DMS79 (cell line): ENCODE results near the gene LRIT2.

Experiments used
- DNase-seq: peaks from one replicate; lab custom pipeline; 2025; lab: John Stamatoyannopoulos, UW

Gene LRIT2

DNA sequence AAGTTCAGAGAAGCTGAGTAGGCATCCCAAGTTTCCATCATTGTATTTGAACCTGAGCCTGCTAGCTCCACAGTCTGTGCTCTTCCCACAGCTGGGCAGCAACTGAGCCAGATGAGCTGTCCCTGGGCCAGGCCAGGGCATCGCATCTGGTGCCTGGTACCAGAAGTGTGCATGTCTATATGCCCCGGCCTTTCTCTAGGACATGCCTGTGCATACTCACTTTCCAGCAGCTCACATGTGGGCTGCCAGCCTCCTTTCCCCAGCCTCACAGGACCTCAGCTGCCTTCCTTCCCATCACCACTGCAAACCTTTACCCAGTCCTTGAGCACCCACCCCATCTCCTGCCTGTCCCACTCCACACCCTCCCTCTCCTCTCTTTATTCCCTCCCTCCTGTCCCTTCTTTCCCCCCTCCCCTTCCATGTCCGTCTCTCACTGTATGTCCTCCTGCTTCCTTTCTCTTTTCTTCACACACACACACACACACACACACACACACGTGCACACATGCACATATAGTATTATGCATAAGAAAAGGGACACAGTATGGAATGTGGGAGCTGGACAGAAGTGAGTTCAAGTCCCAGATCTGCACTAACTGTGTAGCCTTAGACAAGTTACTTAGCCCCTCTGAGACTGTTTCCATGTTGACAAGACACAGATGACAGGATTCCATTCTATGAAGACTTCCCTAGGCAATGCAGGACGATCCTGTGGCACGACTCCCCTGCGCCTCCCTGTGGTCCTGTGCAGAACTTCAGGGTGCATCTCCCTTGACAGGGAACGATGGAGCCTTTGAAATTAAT is 20.1 kb downstream of the LRIT2 start:
- DNase-seq = no peak

DNA sequence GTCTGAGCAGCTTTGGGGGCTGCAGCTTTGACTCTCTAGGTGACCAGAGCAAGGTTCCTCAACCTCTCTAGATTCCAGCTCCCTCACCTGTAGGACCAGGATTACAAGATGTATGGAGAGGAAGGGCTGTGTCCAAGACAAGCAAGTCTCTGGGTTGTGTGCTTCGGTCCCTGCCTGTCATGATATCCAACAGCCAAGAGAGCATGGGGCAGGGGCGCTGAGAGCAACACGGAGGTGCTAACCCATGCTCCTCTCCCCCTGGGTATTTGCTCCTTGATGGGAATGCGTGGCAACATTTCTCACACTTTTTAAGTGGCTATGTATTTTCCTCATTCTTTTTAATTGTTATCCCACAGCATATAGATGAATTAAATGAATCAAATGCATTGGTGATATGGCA is 20.7 kb downstream of the LRIT2 start:
- no peak for DNase-seq

DNA sequence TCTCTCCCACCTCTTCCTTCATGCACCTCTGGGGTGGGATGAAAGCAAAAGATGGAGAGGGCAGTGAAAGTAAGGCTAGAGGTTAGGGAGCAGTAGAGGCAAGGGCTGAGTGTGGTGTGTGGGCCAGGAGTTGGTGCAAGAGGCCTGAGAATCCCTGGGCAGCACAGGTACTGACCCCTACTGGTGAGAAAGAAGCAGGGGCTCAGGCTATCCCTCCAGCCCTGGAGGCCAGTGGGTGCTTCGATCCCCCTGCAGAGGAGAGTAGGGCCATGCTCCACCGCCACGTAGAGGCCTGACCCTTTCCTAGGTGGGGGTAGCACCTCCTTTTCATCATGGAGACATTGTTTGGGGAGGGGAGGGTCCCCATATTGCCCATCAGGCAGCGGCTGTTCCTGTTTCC is 21.2 kb downstream of the LRIT2 start:
- DNase-seq = no peak

DNA sequence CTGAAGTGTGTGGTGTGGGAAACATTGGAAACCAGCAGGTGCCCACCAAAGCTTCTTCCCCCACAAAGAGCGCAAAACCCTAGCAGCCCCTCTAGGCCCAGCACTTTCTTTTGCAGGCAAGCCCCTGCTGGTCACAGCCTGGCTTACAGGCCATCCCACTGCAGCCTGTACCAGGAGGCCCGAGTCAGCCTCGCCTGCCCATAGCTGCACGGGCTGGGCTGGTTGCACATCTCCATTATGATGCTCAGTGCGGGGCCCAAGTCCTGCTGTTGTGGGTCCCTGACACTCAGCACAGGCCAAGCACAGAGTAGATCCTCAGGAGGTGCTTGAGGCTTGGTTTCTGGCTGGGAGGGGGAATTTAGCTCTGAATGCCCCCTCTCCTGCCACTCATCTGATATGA is 23.0 kb downstream of the LRIT2 start:
- no peak for DNase-seq

DNA sequence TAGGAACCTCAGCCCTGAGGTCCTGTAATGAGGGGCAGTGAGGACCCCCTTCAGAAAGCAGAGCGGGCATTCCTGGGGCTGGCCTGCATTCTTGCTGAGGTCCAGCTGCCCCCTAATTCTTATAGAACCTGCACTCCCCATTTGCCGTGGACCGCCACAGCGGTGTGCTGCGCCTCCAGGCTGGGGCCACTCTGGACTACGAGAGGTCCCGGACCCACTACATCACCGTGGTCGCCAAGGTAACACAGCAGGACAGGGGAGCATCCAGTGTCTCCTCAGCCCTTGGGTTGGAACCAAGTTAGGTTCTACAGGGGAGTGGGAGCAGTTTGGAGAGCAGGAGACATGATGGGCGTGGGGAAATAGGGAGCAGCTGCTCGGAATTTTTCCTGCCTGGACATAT is 23.7 kb downstream of the LRIT2 start:
- DNase-seq = no peak

DNA sequence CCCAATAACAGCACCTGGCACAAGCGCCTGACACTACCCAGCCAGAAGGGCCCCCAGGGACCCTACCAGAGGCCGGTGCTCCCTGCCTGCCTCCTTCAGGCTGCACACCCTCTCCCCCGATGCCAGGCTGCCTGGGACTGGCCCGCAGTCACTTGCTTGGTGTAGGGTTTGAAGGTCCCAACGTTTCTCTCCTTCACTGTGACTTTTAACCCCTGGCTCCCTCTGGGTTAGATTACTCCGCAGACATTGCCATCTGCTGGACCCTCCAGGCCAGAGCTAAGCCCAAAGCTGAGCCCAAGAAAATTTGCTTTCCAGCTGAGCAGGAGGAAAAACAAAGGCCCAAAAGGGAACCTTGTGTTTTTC is 24.1 kb downstream of the LRIT2 start:
- no peak for DNase-seq

DNA sequence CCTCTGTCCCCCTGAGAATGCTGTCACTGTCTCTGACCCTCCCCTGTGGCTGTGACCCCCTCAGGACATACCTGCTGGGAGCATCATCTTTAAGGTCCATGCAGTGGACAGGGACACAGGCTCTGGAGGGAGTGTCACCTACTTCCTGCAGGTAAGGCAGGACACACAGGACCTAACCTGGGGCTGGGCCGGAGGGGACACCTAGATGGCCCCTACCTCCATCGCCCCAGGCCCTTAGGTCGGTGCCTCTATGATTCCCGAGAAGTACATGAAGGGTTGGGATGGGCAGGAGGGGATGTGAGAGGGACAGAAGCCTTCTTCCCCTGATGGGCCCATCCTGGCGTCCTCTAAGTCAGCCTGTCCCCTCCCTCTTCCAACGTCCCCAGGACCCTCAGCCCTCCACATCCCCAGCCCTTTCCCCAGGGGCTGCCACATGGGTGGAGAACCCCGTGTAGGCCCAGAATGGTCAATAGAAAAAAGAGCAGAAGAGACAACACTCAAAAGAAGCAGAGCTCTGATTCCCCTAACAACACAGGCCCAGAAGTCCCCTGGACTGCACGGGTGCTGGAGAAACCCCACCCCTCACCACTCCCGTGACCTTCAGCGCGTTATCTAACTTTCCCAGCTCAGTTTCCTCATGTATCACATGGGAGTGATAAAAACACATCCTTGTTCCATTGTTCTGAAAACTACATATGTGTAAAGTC is 24.7 kb downstream of the LRIT2 start:
- DNase-seq = no peak

DNA sequence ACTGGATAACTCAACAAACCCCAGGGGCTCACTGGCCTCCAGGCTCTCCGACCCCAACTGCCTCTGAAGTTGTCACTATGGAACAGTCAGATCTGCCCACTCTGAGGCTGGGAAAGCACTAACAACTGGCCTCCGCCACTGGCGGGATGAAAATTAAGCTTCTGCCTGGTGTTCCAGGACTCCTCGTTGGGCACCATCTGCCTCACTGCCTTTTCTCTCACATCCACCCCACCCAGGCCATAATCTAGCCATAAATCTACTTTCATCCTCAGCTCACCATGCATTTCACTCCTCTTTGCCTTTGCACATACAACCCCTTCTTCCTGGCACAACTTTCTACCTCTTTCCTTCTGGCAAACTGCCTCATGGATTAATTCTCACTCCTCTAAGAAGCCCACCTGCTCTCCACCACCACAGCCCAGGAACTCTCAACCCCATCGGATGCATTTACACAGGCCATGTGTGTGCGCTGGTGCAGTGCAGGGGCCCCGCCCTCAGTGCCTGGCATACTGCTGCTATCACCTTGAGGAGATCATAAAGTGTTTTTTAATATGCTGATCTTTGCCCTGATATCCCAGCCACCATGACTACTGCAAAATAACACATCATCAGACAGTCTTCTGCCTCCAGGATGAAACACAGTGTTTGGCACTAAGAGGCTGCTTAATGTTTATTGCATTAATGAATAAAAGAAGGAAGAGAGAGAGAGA is 27.0 kb downstream of the LRIT2 start:
- DNase-seq = peak; percentile 4

DNA sequence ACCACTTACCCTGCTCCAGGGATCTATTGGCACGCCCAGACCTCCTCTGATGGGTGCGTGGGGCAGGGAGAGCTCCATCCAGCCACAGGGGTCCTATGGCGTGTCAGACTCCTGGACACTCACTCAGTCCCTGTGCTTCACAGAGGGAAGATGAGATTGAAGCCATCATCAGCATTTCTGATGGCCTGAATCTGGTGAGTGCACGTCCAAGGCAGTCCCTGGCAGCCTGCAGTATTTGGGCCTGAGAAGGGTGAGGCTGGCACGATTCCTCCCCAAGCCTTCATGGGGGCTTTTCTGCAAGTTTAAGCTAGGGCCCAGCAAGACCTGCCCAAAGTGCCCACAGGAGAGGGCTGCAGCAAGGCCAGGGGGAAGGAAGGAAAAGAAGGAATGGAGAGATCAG is 27.7 kb downstream of the LRIT2 start:
- no peak for DNase-seq

DNA sequence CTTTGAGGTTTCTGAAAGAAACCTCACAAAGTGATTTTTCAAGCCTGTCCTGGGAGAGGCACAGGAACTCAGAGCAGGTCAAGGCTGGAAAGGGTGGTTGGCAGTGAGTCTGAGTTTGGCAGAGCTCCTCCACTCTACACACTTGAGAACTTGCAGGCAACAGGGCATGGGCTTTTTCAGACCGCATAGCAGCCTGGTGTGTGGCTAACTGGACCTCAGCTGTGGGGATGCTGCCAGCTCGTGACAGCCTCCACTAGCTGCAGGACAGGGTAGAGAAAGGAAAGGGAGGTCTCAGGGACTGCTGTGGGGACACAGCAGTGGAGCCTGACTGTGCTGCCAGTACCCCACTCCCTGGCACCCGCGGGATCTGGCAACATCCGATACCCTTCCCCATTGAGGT is 28.4 kb downstream of the LRIT2 start:
- peak; percentile 42 for DNase-seq

DNA sequence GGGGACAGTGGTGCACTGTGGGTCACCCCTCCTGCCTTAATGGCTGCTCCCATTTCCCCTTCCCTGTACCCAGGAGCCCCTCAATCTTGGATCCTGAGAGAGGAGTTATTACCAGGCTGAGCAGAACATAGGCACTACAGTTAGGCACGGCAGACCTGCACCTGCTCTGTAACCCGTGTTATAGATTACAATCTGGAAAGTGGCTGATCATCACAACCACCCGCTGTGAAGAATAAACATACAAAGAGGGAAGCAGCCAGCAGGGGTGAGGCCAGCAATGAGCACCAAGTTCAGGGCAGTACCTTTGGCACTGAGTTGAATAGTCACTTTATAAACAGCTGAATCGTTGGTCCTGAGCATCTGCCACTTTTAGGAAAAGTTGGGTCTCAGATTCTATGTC is 29.3 kb downstream of the LRIT2 start:
- DNase-seq = peak; percentile 28

DNA sequence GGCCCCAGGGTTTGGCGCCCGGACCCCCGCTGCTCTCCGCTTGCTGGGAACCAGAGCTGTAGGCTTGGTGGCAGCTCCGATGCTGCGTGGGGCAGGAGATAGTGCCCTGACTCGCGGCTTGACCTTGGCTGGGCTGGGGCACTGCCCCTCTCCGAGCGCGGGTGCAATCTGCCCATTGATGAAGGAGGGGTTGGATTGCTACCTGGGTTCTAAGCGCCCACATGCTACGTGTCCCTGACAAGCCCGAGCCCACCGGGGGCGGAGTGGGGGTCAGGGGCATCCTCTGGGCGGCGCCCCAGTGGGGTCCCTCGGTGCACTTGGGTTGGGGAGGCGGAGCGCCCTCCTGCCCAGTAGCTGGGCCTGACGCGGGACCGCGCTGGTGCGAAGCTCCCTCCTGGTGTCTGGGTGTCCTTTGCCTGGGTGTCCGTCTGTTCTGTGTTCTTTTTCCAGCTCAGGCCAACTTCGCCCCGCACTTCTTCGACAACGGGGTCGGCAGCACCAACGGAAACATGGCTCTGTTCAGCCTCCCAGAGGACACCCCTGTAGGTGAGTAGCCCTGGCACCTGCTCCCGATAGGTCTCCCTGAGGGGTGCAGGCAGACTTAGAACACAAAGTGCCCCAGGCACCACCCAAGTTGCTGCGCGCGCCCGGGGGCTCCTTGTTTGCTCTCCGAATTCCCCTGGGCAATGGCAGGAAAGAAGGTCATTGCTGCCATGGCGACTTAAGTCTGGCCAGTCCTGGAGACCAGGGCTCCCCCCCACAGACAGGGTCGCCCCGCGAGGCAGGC is 30.1 kb downstream of the LRIT2 start:
- DNase-seq = no peak

DNA sequence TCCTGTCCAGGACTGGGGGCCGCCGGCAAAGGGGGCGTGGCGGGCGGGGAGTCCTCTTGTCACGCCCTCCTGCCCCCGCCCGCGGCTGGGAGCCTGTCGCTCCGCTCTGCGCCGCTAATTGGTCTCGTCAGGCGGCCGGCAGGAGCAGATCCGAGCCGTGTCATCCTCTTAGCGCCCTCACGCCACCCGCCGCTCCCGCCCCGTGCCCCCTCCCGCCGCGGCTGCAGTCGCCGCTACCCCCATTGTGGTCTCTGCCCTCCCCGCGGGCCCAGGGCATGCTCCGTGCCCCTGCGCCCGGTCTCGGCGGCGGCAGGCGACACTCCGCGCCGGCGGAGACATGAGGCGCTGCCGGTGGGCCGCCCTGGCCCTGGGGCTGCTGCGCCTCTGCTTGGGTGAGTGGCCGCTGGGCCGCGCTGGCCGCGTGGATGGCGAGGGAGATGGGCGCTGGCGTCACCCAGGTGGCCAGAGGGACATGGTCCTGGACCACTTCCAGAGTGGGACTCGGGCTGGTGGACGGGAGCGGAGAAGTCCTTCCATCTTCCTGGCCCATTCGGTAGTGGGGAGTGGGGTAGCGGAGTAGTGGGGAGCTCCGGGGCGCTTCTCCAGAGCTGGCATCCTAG is 30.8 kb downstream of the LRIT2 start, which contains the start of gene CDHR1:
CDHR1 (plus strand) TSS at position 114 of the 620 bp plus-strand sequence; CDS start at position 338, 224 bp downstream.
- DNase-seq = peak; percentile 0

DNA sequence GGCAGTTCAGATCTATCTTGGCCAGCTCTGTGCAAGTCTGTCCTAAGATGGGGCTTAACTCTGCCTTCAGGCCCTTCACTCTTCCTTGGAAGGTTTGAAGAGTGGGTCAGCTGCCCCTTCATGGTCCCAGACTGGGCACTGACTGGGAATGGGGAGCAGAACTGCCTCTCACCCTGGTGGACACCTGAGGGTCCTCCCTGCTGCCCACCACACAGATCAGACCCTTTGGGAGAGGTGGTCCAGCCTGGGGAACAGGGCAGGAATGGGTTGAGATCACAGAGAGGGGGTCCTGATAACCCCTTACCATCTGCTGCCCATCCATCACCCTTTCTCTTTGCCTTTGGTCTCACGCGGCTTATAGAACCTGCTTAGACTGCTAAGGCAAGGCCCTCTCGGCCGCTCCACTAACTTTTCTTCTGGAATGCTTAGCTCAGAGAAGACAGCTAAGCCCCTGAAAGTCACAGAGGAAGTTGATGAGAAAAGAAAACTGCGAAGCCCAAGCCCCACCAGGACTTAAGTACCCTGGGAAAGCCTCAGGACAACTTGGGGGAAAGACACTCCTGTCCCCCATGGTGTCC is 31.4 kb downstream of the LRIT2 start:
- DNase-seq = no peak

DNA sequence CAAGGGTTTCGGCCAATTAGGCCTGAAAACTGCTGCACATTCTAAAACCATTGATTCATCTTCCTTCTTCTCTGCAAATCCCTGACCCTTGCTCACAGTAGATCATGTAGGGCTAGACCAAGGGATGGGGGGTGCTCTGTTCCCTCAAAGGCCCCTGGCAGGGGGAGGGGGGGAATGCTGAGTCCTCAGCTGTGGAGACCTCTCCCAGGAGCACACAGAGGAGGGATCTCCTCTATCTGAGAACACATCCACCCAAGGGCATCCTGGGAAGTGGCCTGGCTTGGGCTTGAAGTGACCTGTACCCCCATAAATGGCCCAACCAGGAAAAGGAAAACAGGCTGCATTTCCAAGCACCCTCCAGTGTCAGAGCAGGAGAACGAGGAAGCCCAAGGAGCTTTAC is 32.0 kb downstream of the LRIT2 start:
- no peak for DNase-seq

DNA sequence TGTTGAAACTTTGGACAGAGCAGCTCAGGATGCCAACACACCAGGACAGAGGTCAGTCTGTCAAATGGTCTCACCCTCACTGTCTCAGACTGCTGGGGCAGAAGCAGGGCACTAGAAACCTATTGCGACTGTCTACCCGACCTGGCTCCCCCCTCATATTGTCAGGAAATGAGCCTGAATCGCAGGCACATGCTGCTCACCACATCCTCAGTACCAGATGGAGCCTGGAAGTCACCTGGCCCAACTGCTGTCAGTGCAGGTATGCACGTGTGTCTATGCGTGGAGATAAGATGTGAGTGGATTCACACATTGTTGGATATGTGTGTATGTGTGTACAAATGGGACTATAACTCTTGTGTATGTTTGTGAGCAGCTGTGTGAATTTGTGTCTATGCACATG is 34.2 kb downstream of the LRIT2 start:
- DNase-seq = no peak

DNA sequence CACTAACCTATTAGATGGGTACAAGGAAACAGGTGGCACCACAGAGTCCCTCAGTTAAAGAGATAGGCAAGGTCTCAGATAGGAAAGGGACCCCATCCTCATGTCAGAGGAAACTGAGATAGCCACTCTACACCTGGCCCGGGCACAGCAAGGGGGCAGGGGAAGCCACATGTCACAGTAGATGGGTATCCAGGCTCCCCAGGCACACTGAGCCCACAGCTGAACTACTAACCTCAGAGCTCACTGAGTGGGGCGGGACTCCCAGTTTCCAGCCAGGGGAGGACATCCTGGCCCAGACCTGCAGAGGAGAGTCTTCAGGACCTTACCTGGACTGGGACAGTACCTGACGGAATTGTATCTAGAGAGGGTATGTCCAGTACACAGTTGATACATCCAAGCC is 34.7 kb downstream of the LRIT2 start:
- no peak for DNase-seq

DNA sequence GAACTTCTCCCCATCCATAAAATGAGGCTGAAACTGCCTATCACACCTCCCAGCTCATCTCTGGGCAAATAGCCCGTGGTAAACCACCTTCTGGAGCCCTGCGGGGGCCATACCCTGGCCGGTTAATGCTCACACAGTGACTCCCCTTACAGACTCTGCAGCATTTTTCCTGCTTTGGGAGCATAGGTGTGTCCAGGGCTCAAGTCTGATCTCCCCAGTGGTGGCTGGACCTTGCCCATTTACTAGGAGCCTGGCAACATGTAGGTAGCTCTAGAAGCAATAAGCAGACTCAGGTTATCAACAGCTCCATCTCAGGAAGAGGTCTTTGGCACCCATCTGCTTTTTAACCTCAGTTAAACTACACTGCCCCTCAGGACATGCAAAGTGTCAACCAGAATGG is 36.5 kb downstream of the LRIT2 start:
- no peak for DNase-seq

DNA sequence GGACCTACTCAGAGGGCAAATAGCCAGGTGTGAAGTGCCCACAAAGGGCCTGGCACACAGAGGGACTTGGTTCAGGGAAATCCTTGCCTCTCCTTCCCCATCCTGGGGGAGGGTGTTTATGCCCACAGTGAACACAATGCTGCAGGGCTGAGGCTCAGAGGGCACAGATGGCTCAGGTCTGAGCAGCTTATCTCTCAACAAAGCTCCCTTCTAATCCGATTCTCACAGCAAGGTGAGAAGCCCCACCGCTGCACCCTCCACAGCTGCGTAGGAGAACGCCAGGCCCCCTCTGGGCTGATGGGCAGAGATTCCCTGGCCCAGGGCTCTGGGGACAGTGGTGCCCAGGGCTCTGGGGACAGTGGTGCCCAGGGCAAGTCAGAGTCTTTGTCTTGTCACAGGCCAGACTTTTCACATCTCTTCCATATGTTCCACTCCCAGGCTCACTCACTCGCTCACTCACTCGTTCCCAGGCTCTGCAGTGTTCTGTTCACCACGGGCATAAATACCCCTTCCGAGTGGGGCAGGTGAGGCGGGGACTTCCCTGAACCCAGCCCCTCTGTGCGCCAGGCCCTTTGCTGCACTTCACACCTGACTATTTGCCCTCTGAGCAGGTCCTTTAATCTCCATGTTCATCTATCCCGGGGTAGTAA is 39.7 kb downstream of the LRIT2 start:
- DNase-seq = no peak

DNA sequence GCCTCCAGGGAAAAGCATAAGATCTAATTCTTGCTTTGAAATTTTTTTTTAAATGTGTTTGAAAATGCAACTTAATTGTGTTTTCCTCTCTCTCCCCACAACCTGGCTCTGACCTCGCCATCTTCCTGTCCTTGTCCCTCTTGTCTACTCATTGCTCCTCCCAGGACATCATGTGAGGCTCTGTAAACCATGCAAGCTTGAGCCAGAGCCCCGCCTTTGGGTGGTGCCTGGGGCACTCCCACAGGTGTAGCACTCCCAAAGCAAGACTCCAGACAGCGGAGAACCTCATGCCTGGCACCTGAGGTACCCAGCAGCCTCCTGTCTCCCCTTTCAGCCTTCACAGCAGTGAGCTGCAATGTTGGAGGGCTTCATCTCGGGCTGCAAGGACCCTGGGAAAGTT is 40.8 kb downstream of the LRIT2 start:
- no peak for DNase-seq

DNA sequence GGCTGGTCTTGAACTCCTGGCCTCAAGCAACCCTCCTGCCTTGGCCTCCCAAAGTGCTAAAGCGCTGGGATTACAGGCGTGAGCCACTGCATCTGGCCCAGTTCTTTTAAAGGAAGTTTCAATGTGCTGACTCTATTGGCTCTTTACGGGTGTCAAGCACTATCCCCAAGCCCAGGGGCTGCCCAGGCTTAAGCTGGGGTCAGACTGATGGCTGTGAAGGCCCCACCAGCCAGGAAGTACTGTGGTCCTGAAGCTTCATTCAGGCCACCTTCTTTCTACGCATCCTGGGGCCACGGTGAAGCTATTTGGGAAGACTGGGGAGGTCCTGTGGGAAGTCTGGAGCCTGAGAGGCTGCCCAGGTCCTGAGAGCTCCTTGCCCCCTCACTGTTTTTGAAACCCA is 43.7 kb downstream of the LRIT2 start:
- DNase-seq = no peak
